HepG2 (cell line): ENCODE measurements around the gene TYMP. TPM values are rescaled to one million over a fixed set of nuclear protein-coding genes. Genes with fewer than 3 reads are reported as not detected.

Experiments used
- ASH2L ChIP-seq: fragments of 300-600, 200-600 bp; sonication (generic); IDR thresholded peaks from 2 replicates; pipeline ENCODE4 v1.7.0; 2017; ENCODE audit warnings: low read depth, mild to moderate bottlenecking, moderate library complexity, mixed read lengths, low read length; ENCODE audit not compliant: insufficient read length
- E2F2 ChIP-seq: sonication (generic); formaldehyde crosslinking; IDR thresholded peaks from 2 replicates; pipeline ENCODE4 v1.4.0; 2020; ENCODE audit warnings: missing genetic modification reagents, borderline replicate concordance
- FIP1L1 ChIP-seq: fragments of 200-400 bp; formaldehyde crosslinking; IDR thresholded peaks from 2 replicates; pipeline ENCODE4 v1.6.1; 2018; ENCODE audit warnings: low read depth, mild to moderate bottlenecking, low read length, moderate library complexity, borderline replicate concordance; ENCODE audit not compliant: insufficient read depth
- GATAD1 ChIP-seq: IDR thresholded peaks from 2 replicates; pipeline ENCODE4 v1.6.1; 2016; ENCODE audit warnings: missing genetic modification reagents, missing compliant biosample characterization
- HDAC1 ChIP-seq: sonication (generic); formaldehyde crosslinking; IDR thresholded peaks from 2 replicates; pipeline ENCODE4 v1.5.1; 2020; ENCODE audit warnings: mild to moderate bottlenecking, missing genetic modification reagents
- KDM2A ChIP-seq: sonication (generic); formaldehyde crosslinking; IDR thresholded peaks from 2 replicates; pipeline ENCODE4 v1.4.0; 2020; ENCODE audit warnings: low read depth, missing genetic modification reagents, borderline replicate concordance
- KDM5B ChIP-seq: sonication (generic); formaldehyde crosslinking; IDR thresholded peaks from 2 replicates; pipeline ENCODE4 v1.4.0; 2020; ENCODE audit warnings: missing genetic modification reagents, mild to moderate bottlenecking, borderline replicate concordance
- MED1 ChIP-seq: sonication (generic); formaldehyde crosslinking; IDR thresholded peaks from 2 replicates; pipeline ENCODE4 v1.4.0; 2020; ENCODE audit warnings: missing genetic modification reagents
- MTA1 ChIP-seq: sonication (generic); formaldehyde crosslinking; IDR thresholded peaks from 2 replicates; pipeline ENCODE4 v1.4.0; 2020; ENCODE audit warnings: missing genetic modification reagents, mild to moderate bottlenecking, borderline replicate concordance
- NCOA5 ChIP-seq: sonication (generic); formaldehyde crosslinking; IDR thresholded peaks from 2 replicates; pipeline ENCODE4 v1.4.0; 2020; ENCODE audit warnings: missing genetic modification reagents
- NCOR1 ChIP-seq: fragments of 200-600 bp; sonication (generic); IDR thresholded peaks from 2 replicates; pipeline ENCODE4 v1.7.0; 2017; ENCODE audit warnings: antibody characterized with exemption, low read length, borderline replicate concordance
- NFYB ChIP-seq: sonication (generic); formaldehyde crosslinking; IDR thresholded peaks from 2 replicates; pipeline ENCODE4 v1.4.0; 2020; ENCODE audit warnings: missing genetic modification reagents
- RARA ChIP-seq: IDR thresholded peaks from 2 replicates; pipeline ENCODE4 v1.6.1; 2016; ENCODE audit warnings: missing genetic modification reagents, missing compliant biosample characterization
- RNF2 ChIP-seq: fragments of 450-650 bp; conservative IDR thresholded peaks from 2 replicates; pipeline ENCODE4 v1.6.1; 2016; ENCODE audit warnings: low read depth
- SP5 ChIP-seq: IDR thresholded peaks from 2 replicates; pipeline ENCODE4 v1.6.1; 2016; ENCODE audit warnings: low read depth, borderline replicate concordance
- ZMYM4 ChIP-seq: sonication (generic); formaldehyde crosslinking; IDR thresholded peaks from 2 replicates; pipeline ENCODE4 v1.8.1; 2023; ENCODE audit warnings: mild to moderate bottlenecking, missing genetic modification reagents
- ZNF232 ChIP-seq: sonication (generic); formaldehyde crosslinking; IDR thresholded peaks from 2 replicates; pipeline ENCODE4 v1.4.0; 2020; ENCODE audit warnings: missing genetic modification reagents, borderline replicate concordance
- ZNF44 ChIP-seq: sonication (generic); formaldehyde crosslinking; IDR thresholded peaks from 2 replicates; pipeline ENCODE4 v1.5.1; 2020; ENCODE audit warnings: mild to moderate bottlenecking, missing genetic modification reagents
- ZNF543 ChIP-seq: sonication (generic); formaldehyde crosslinking; IDR thresholded peaks from 2 replicates; pipeline ENCODE4 v1.4.0; 2020; ENCODE audit warnings: mild to moderate bottlenecking, missing genetic modification reagents
- ZNF687 ChIP-seq: sonication (generic); formaldehyde crosslinking; IDR thresholded peaks from 2 replicates; pipeline ENCODE4 v1.5.1; 2020; ENCODE audit warnings: mild to moderate bottlenecking, missing genetic modification reagents, moderate library complexity
- ZNF703 ChIP-seq: sonication (generic); formaldehyde crosslinking; IDR thresholded peaks from 2 replicates; pipeline ENCODE4 v1.5.1; 2020; ENCODE audit warnings: missing genetic modification reagents, mild to moderate bottlenecking, moderate library complexity, borderline replicate concordance
- ZNF761 ChIP-seq: sonication (generic); formaldehyde crosslinking; conservative IDR thresholded peaks from 2 replicates; pipeline ENCODE4 v1.4.0; 2020; ENCODE audit warnings: mild to moderate bottlenecking, missing genetic modification reagents
- ZUFSP ChIP-seq: sonication (generic); formaldehyde crosslinking; IDR thresholded peaks from 2 replicates; pipeline ENCODE4 v1.9.0; 2021; ENCODE audit warnings: missing genetic modification reagents, mild to moderate bottlenecking, borderline replicate concordance
- polyA plus RNA-seq, 8 experiments: library from polyadenylated mRNA; depleted of rRNA in 3 of 8; stranded (reverse) in 7 of 8; unstranded in 1 of 8; fragments of >200 nt; fragmentation: Illumina TruSeq in 4 of 8; extraction: Trizol in 4 of 8; gene quantifications; 2 replicates each; pipeline versions ENCODE4 v1.2.1 to v1.2.3, GENCODE V29; 2011 to 2016; ENCODE audit warnings: low read depth in 4 of 8, missing spikeins in 1 of 8, mixed read lengths in 1 of 8; ENCODE audit not compliant: insufficient read depth in 1 of 8
- total RNA-seq, 5 experiments: library from RNA; depleted of rRNA; stranded (reverse); fragments of >200 nt; fragmentation: Illumina TruSeq; extraction: Trizol; gene quantifications; 2 replicates each; pipeline ENCODE4 v1.2.3, GENCODE V29; 2016; ENCODE audit warnings: low read depth in 1 of 5
- TF ChIP-seq, protein P1 (sequence below): sonication (generic); formaldehyde crosslinking; IDR thresholded peaks from 2 replicates; pipeline ENCODE4 v1.5.0; 2020; ENCODE audit warnings: missing genetic modification reagents

TYMP gene
- total and polyA plus RNA-seq, 2 of the 13 experiments (the other 11 are each of a cell fraction or from before 2014, with no cell fraction given): 3.9 to 4.3 TPM

- TF ChIP-seq ZNF687 (CRISPR knock-in tag) (peak; percentile 86), ZNF543 (no peak), ZNF232 (CRISPR knock-in tag) (no peak), MTA1 (CRISPR knock-in tag) (peak; percentile 63; the same call in 1 of the 2 replicates), FIP1L1 (0 out of 2 replicates have a peak, but pooled peaks have one; percentile 35), SP5 (CRISPR knock-in tag) (no peak), GATAD1 (CRISPR knock-in tag) (peak; percentile 21; the same call in 1 of the 2 replicates), KDM2A (CRISPR knock-in tag) (peak; percentile 14; the same call in 1 of the 2 replicates), ZUFSP (CRISPR knock-in tag) (no peak), ZNF44 (CRISPR knock-in tag) (no peak), RARA (CRISPR knock-in tag) (0 out of 2 replicates have a peak, but pooled peaks have one; percentile 2), MED1 (CRISPR knock-in tag) (0 out of 2 replicates have a peak, but pooled peaks have one; percentile 1), NFYB (CRISPR knock-in tag) (0 out of 2 replicates have a peak, but pooled peaks have one; percentile 1), ZMYM4 (CRISPR knock-in tag) (0 out of 2 replicates have a peak, but pooled peaks have one; percentile 18), ZNF761 (CRISPR knock-in tag) (peak; percentile 77; the same call in 1 of the 2 replicates), HDAC1 (CRISPR knock-in tag) (no peak), RNF2 (0 out of 2 replicates have a peak, but pooled peaks have one; percentile 1), E2F2 (no peak), NCOR1 (peak; percentile 56), NCOA5 (0 out of 2 replicates have a peak, but pooled peaks have one; percentile 52), ZNF703 (CRISPR knock-in tag) (peak; percentile 31; the same call in 1 of the 2 replicates), ASH2L (peak; percentile 45), KDM5B (CRISPR knock-in tag) (peak; percentile 61; the same call in 1 of the 2 replicates)
- TF ChIP-seq, protein P1, sequence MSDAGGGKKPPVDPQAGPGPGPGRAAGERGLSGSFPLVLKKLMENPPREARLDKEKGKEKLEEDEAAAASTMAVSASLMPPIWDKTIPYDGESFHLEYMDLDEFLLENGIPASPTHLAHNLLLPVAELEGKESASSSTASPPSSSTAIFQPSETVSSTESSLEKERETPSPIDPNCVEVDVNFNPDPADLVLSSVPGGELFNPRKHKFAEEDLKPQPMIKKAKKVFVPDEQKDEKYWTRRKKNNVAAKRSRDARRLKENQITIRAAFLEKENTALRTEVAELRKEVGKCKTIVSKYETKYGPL: no peak
Observed at GRCh38 chr22:50530580-50530876, 716 bp upstream of the TYMP start (continued).
